Stimulated activated CD8-positive, alpha-beta memory T cell treated with anti-CD3 and anti-CD28 coated beads, Interleukin-7, amount 100 ng/mL, for 24 hours (primary cell): ENCODE results near the gene AKAP17A.
"Not testable (repeated sequence)": the region's sequence is repeated elsewhere in the genome, so short reads cannot be mapped to it uniquely, and the experiment has no call there.

Experiments used
- DNase-seq: peaks from one replicate; pipeline ENCODE4 v3.0.0-alpha.2; 2020; ENCODE audit warnings: low read depth

The AKAP17A gene

GRCh38 chrX:1602299-1602698, 10.9 kb downstream of the AKAP17A start:
- no peak for DNase-seq

DNA sequence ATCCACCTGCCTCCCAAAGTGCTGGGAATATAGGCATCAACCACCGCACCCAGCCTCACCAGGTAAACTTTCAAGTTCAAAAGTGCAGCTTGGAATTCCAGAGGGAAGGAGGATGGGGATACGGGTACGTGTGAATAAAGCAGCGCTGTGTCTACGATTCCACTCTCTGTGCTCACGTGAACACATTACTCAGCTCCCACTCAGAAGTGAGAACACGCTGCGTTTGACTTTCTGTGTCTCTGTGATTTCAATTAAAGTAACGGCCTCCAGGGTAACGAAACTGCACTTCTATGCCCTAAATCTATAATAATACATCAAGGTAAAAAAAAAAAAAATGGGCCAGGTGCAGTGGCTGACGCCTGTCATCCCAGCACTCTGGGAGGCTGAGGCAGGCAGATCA, 15.1 kb downstream of the AKAP17A start:
- DNase-seq, result no peak

GRCh38 chrX:1609311-1609710, 17.9 kb downstream of the AKAP17A start:
- DNase-seq, result no peak

DNA sequence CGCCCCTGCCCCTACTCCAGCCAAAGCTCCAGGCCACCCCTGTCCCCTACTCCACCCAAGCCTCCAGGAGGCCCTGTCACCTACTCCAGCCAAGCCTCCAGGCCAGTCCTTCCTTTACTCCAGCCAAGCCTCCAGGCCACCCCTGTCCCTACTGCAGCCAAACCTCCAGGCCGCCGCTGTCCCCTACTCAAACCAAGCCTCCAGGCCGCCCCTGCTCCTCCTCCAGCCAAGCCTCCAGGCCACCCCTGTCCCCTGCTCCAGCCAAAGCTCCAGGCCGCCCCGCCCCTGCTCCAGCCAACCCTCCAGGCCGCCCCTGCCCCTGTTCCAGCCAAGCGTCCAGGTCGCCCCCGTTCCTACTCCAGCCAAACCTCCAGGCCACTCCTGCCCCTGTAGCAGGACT, 18.4 kb downstream of the AKAP17A start:
- no peak for DNase-seq

DNA sequence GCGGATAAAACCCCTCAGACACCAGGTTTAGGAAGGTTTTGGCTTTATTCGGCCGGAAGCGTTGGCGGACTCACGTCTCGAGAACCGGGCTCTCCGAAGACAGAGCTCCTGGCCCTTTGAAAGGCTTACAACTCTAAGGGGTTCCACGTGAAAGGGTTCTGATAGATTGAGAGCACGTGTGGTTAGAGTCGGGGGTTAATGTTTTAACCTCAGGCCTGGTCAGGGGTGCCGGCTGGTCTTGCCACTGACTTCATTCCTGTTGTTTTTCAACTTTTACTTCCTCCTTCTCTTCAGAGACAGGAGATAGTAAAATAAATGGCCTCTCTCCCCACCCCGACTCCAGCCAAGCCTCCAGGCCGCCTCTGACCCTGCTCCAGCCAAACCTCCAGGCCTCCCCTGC, 18.8 kb downstream of the AKAP17A start:
- DNase-seq, result no peak

GRCh38 chrX:1610736-1611135, 19.3 kb downstream of the AKAP17A start:
- DNase-seq, result no peak

GRCh38 chrX:1612641-1613286, 21.4 kb downstream of the AKAP17A start:
- no peak for DNase-seq

GRCh38 chrX:1614927-1615326, 23.5 kb downstream of the AKAP17A start, which contains the start of gene ASMT:
Gene ASMT (plus strand): TSS chrX:1615059. CDS start chrX:1615200, 141 bp downstream.
- DNase-seq, result no peak

DNA sequence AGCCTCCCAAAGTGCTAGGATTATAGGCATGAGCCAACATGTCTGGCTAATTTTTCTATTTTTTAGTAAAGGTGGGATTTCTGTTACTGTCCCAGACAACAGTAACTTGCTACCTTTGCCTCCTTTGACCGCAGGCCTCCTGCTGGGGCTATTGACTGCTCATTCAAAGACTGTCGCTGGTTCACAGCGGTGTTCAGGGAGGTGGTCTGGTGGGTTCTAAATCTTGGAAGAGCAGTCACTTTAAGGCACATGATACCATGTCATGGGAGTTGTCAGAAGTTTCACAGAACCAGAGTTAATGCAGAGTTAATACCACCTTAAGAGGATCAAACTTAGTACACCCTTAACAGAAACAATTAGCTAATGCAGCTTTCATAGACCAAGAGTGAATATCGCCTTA, 27.3 kb downstream of the AKAP17A start:
- DNase-seq, result no peak

DNA sequence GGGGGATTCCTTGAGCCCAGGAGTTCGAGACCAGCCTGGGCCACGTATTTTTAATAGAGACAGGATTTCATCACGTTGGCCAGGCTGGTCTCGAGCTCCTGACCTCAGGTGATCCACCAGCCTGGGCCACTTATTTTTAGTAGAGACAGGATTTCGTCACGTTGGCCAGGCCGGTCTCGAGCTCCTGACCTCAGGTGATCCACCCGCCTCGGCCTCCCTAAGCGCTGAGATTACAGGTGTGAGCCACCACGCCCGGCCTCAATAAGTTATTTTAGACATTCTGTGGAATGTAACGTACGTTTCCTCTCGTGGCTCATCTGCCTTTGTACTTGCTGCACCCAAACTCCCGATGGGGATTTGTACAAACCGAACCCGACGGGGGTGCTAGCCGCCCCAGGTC, 32.3 kb downstream of the AKAP17A start:
- no peak for DNase-seq

DNA sequence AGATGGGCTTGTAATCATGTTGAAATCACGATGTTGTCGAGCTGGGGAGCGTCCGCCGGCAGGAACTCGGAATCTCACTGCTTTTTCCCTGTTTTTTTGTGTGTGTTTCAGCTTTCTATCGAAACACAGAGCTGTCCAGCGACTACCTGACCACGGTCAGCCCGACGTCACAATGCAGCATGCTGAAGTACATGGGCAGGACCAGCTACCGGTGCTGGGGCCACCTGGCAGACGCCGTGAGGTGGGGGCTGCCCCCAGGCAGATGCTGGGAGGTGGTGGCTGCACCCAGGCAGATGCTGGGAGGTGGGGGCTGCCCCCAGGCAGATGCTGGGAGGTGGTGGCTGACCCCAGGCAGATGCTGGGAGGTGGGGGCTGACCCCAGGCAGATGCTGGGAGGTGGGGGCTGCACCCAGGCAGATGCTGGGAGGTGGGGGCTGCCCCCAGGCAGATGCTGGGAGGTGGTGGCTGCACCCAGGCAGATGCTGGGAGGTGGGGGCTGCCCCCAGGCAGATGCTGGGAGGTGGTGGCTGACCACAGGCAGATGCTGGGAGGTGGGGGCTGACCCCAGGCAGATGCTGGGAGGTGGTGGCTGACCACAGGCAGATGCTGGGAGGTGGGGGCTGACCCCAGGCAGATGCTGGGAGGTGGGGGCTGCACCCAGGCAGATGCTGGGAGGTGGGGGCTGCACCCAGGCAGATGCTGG, 32.9 kb downstream of the AKAP17A start:
- not testable (repeated sequence) for DNase-seq

- not testable (repeated sequence) for DNase-seq
Measured at GRCh38 chrX:1624861-1625215, 33.4 kb downstream of the AKAP17A start.

GRCh38 chrX:1629244-1629643, 37.8 kb downstream of the AKAP17A start:
- DNase-seq, result no peak

DNA sequence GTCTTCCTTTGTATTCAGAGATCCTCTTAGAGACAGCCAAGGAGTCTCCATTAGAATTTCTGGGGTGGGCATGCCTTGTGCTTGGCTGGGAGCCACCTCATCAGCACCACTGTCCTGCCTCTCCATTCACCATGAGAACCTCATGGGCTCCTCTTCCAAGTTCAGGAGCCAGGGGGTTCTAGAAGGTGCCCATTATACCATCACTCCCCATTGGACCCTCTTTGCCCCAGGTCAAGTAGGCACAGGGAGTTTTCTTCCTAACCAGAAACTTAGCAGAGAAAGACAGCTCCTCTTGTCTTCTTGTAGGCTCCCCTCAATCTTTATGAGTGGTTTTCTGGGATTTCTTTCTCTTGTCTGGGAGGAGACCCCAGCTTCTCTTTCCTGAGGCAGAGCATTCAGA, 54.6 kb downstream of the AKAP17A start:
- DNase-seq, result no peak

- no peak for DNase-seq
Measured at GRCh38 chrX:1649621-1650020, 58.2 kb downstream of the AKAP17A start.
